ENCODE results near the gene NUP153.

Gene NUP153

DNA sequence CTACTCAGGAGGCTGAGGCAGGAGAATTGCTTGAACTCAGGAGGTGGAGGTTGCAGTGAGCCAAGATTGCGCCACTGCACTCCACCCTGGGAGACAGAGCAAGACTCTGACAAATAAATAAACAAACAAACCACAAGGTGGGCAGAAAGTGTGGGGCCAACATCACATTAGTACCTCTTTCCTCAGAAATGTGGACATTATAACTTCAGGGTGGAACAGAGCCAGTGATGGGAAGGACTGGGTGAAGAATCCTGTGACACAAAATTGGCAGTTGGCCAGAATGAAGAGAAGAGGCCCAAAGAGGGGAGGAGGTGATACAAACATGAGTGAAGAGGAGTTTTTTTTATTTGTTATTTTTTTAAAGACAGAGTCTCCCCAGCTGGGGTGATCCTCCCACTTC is 50.6 kb downstream of the NUP153 start:
- no peak for DNase-seq

DNA sequence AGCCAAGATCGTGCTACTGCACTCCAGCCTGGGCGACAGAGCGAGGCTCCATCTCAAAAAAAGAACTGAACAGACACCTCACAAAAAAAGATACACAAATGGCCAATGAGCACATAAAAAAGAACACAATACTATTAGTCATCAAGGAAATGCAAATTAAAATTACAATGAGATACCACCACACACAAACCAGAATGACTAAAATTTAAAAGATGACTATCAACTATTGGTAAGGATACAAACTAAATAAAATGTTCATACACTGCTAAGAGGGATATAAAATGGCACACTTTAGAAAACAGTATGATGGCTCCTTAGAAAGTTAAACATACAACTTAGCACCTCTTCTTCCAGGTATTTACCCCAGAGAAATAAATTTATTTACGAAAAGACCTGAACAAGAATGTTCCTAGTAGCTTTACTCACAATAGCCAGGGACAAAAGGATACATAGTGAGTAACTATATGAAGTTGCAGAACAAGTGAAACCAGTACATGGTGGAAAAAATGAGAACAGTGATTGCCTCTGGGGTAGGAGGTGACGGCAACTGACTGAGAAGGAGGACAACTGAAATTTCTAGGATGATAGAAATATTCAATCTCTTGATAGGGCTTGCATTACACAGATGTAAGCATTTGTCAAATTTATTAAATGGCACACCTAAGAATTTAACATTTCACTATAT is 53.4 kb downstream of the NUP153 start:
- DNase-seq, result no peak

DNA sequence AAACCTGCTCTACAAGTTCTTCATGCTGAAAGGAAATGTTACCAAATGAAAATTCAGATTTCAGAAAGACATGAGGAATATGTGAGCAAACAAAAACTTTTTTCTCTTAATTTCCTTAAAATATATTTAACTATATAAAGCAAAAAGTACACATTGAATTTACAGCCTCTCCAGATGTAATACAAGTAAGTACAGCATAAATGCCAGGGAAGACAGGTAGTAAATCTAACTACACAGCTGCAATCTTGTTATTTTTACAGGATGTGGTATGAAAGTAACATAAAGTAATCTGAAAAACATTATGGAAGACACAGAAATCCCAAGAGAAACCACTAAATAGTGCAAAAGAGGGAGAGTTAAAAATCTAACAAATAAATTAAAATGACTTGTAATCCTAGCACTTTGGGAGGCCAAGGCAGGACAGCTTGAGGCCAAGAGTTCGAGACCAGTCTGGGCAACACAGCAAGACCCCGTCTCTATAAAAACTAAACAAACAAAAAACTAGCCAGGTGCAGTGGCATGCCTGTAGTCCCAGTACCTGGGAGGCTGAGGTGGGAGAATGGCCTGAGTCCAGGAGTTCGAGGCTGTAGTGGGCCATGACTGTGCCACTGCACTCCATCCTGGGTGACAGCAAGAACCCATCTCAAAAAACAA is 55.9 kb downstream of the NUP153 start:
- DNase-seq, result no peak

DNA sequence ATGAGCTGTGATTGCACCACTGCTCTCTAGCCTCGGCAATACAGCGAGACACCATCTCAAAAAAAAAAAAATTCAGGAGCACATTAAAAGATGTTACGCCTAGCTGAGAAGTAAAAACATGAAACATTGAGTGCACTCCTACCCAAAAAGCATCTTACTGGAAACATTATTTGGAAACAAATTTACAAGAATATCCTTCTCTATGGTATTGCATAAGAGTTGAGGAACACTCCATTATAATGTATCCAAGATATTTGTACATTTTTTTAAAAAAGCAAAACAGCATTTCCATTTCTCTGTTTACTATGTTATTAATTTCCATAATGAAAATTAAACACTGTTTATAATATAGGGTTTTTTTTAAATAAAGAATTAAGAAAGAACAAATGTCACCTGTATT is 58.0 kb downstream of the NUP153 start:
- DNase-seq, result no peak

DNA sequence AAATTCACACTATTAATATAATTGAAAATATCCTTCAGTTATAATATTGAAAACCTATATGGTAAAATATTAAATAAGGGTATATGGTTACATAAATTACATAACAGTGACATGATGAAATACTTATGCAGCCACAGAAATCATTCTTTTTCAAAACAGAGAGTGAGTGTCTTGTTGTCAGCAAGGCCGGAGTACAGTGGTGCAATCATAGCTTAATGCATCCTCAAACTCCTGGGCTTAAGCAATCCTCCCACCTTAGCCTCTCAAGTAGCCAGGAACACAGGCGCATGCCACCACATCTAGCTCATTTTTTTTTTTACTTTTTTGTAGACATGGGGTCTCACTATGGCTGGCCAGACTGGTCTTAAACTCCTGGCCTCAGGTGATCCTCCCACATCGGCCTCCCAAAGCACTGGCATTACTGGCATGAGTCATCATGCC is 66.2 kb downstream of the NUP153 start:
- DNase-seq, result no peak

DNA sequence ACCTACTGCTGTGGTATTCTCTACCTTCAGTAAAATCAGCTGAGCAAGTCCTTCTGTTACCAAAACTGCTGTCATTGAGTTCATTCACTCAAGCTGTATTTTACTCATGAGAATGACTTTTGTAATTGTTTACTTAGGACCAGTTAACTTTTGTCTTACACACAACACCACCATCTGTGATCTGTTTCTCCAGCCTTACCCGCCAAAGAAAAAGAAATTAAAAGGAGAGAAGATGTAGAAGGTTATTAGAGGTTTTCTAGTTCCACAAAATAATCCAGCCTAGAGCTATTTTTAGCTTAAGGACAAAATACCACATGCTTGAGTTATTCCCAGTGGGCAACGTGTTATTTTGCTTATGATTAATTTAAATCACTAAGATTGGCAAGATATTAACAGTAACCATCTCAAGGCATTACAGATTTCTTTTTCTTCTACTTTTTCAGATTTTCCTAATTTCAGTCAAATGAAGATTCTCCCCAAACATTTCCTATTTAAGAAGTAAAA is 68.5 kb downstream of the NUP153 start:
- DNase-seq, result no peak

DNA sequence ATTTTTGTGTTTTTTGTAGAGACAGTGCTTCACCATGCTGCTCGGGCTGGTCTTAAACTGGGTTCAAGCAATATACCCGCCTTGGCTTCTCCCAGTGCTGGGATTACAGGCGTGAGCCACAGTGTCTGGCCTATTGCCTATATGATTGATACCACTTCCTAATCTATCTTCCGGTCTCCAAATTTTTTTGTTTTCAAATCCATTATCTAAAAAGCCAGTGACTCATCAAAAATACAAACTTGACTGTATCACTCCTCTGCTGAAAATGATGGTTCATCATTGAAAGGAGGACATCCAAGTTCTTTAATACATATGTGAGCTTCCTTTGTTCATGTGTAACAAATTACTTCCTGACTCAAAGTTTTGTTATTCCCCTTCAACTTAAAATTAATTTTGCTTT is 71.2 kb downstream of the NUP153 start:
- no peak for DNase-seq

DNA sequence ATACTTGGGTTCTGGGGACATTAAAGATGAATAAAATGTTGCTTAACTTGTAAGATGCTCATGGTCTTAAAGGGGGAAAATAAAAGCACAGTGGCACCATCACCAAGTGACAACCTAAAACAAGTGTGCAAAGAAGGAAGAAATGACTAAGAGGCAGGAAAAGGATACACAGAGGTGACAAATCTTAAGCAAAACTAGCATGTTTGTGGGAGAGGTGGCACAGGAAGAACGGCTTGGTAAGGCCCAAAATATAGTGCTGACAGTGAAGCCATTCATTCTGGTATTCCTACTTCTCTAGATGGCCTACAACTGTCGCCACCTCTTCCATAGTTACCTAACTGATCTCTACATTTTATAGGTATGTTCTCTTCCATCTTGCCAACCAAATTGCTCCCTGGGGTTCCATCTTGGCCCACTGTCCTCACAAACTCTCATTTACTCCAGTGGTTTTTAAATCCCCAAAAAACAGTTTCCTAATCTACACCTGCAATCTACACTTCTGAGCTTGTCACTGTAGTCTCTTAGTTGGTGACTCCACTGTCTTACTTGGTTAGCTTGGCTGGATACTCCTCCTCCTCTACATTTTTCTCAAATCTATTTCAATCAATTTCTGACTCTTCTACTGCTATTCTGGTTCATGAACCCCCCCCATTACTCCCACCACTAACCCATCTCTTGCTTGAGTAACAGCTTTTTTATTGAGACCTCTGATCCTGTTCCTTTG is 73.1 kb downstream of the NUP153 start:
- DNase-seq, result no peak

DNA sequence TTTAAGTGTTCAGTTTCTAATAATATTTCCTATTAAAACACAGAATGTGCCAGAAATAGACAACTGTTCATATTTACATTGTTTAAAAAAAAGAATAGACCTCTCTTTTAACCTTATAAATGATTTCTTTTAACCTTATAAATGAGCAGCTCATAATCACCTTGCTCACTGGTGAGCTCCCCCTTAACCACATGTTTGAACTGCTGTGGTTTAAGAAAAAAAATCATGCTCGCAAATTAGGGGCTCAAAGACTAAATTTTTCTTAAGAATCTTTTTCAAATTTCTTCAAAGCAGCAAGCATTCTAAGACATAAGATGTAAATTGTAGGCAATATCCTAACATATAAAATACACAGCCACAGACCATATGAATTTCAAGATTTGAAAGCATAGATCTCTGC is 73.8 kb downstream of the NUP153 start:
- no peak for DNase-seq

DNA sequence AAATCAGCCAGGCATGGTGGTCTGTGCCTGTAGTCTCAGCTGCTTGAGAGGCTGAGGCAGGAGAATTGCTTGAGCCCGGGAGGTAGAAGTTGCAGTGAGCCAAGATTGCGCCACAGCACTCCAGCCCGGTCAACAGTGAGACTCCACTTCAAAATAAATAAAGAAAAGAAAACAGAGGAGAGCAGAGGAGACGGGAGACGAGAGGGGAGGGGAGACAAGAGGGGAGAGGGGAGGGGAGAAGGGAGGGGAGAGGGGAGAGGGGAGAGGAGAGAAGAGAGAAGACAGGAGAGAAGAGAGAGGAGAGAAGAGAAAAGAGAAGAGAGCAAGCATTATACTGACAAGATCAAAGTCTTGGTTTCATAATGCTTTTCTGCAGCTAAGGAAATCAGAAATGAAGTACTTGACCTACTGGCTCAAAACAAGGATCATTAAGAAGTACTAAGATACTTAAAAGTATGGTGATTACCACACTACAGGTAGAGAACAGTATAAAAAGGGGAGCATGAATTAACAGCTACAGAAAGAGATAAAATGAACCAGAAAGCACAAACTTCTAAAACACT is 76.1 kb downstream of the NUP153 start:
- DNase-seq, result no peak

DNA sequence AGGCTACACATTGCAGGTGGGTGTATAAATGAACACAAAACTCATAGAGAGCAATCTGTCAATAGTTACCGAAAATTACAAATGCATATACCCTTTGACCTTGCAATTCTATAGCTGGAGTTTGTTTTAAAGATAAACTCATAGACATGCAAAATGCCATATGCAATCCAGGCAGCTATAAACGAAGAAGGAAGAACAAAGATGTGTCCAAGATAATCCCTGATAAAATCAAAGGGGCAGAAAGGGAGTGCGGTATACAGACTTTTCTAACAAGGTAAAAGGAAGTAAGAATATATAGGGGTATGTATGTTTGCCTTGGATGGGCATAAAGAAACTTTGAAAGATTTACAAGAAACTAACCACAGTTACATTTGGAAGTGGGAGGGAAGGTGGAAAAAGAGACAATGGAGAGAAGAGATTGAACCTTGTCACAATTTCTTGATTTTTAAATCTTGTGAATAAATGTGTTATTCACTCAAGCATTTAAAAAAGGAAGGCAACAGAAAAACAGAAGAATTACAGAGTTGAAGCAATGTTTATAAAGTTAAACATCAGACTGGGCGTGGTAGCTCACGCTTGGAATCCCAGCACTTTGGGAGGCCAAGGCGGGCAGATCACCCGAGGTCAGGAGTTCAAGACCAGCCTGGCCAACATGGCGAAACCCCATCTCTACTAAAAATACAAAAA is 76.8 kb downstream of the NUP153 start:
- DNase-seq, result no peak

DNA sequence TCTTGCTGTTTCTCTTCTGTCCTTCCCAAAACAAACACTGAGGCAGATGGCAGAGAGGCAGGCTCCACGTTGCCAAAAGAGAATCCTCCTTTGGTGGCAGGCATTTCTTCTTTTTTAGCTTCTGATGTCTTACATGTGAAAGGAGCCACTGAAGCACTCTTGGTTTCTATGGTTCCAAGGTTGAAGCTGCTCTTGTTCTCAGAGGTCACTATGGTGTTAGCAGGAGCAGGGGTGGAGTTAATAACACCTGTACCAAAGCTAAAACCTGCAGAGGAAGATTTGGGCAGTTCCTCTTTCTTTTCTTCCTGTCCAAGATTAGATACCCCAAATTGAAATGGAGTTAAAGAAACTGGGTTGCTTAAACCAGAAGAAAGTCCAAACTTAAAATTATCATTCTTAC is 77.9 kb downstream of the NUP153 start:
- no peak for DNase-seq

DNA sequence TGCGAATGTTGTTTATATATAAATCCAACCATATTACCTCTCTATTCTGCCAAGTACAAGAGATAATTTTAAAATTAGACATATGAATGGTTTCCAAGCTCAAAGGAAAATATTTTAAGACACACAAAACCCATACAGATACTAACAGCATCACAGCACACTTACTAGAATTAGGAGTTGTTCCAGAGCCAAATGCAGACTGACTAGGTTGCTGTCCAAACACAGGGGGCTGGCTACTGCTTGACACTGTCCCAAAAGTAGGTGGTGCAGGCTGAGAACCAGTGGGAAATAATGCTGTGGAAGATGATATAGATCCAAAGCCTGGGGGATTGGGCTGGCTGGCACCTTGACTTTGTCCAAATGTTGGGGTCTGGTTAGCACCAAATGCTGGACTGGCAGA is 82.3 kb downstream of the NUP153 start:
- no peak for DNase-seq

DNA sequence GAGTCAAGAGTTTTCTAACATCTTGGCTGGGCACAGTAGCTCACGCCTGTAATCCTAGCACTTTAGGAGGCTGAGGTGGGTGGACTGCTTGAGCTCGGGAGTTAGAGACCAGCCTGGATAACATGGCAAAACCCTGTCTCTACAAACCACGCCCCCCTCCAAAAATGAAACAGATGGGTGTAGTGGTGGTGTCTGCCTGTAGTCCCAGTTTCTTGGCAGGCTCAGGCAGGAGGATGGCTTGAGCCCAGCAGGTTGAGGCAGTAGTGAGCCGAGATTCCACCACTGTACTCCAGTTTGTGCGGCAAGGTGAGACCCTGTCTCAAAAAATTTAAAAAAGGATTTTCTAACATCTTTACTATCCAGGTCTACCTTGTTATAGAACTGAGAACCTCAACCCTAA is 84.6 kb downstream of the NUP153 start:
- no peak for DNase-seq

DNA sequence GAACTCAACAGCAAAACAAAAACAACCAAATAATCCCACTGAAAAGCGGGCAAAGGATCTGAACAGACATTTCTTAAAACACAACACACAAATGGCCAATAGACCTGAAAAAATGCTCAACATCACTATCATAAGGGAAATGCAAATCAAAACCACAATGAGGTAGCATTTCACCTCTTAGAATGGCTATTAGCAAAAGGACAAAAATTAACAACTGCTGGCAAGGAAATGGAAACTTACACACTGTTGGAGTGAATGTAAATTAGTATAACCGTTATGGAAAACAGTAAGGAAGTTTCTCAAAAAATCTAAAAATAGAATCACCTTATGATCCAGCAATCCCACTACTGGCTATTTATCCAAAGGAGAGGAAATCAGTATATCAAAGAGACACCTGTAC is 85.7 kb downstream of the NUP153 start:
- no peak for DNase-seq

DNA sequence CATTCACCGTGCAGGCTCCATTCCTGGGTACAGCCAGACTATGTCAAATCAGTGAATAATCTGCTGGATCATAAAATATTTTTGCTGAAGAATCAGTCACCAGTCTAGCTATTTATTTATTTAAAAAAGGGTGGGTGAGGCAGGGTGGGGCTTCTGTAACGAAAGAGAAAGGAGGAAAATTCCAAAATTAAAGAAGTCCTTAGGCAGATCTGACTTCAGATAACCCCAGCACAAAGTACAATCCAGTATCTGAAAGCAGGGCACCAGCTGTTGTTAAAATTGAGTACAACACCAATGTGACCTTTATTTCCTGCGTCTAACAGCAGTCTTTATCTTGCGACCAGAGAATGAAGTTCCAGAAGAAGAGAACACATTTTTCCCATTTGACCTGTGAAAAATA is 90.9 kb downstream of the NUP153 start:
- no peak for DNase-seq

DNA sequence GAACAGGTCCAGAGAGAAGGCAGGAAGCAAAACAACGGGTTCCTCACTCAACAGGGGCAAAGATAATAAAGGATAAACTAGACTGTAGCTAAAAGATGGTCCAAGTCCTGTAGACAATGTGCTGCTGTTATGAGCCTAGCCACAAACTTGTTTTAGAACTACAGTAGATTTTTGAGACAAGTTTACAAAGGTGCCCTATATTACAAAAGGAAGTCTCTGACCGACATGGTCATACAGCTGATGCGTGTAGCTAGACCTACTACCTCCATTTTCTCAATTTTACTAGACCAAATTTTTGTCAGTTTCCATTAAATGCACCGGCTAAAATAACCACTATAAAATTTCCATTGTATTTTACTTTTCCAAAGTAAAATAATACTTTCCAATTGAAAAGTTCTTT is 94.7 kb downstream of the NUP153 start:
- no peak for DNase-seq

DNA sequence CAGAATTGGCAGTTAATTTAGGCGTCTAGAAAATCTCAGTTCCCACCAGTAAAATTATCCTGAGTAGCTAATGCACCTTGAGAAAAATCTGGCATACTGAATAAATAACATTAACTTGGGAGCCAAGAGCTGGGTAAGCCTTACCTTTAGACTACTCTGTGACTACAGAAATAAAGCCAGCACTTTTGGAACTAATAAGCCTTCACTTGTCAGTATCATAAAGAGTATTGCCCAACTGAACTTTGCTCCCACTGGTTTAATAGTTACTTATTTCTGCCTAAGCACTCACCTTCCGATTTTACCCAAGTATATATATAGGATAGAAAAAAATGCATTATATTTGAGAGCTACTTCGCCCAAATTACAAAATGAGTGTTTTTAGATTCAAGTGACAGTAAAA is 95.9 kb downstream of the NUP153 start:
- DNase-seq, result no peak

DNA sequence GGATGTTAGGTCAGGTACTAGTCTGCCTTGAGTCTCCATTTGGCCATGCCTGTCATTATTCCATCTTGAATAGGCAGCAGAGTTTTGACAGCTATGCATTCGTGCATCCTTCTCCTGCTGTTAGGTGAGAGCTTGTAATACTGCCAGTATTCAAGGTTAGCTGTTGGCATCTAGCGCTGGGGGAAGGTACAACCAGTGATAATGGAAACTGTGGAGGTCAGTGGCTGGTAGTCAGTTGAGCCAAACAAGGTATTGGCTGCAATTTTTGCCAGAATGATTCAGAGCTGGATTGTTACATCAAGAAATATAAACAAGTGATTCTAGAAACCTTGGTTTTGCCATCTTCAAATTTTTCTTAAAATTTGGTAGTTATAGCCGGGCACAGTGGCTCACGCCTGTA is 100.1 kb downstream of the NUP153 start:
- no peak for DNase-seq

DNA sequence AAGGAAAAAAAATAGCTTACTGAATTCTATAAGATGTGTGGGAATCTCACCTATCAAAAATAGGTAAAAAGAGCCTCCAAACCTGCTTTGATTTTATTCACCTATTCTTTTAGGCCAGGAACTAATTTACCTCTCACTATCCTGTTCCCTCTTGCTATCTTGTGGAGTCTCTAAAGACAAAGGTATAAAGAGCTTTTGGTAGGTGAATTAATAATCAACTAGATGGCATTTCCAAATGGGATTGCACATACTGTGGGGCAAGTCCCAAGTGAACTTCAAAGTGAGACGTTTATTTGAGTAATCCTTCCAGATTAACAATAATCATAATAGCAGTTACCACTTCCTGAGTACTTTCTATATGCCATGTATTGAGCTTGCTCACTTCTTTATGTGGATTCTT is 103.8 kb downstream of the NUP153 start:
- DNase-seq, result no peak

DNA sequence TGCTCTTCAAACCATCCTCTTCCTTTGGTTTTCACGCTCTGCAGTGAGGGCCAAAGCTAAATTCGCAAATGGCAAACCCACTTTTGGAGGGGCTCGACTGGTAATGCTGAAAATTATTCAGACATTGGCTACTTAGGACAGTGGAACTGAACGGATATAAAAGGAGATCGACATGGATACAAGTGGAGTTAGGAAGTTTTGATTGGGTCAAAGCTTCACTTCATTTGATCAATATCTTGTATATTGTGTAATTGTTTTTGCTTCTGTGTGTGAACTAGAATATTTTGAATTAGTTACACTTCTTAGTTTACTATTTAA is 105.4 kb downstream of the NUP153 start:
- DNase-seq, result no peak

DNA sequence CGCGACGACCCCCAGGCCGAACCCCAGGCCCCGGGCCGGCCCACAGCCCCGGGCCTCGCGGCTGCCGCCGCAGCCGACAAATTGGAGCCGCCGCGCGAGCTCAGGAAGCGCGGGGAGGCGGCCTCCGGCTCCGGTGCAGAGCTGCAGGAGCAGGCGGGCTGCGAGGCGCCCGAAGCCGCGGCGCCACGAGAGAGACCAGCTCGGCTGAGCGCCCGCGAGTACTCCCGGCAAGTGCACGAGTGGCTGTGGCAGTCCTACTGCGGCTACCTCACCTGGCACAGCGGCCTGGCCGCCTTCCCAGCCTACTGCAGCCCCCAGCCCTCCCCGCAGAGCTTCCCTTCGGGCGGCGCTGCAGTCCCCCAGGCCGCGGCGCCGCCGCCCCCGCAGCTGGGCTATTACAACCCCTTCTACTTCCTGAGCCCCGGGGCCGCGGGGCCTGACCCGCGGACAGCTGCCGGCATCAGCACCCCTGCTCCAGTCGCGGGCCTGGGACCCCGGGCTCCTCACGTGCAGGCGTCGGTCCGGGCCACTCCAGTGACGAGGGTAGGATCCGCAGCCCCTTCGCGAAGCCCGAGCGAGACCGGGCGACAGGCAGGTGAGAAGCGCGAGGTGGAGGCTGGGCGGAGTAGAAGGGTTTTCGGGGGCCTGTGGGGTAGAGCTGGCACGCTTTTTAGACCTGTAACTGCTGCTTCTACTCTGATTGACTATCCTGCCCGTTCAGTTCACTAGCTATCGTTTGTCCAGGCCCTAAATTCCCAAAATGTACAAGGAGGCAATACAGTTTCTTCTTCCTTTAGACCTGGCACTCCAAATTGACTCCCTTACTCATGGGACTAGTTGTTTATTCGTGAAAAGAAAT is 106.0 kb downstream of the NUP153 start:
- peak; percentile 70 for DNase-seq
